Astrocyte (in vitro differentiated cells and primary cell): ENCODE measurements around the gene HSPA1A.
"Not testable (repeated sequence)": the region's sequence is repeated elsewhere in the genome, so short reads cannot be mapped to it uniquely, and the experiment has no call there.

Source experiments
- CTCF ChIP-seq: IDR thresholded peaks from 2 replicates; pipeline ENCODE4 v1.5.1; 2011; ENCODE audit warnings: low read depth, mild to moderate bottlenecking, inconsistent platforms, low read length, moderate library complexity; ENCODE audit not compliant: insufficient read depth
- EZH2 ChIP-seq: IDR thresholded peaks from 2 replicates; pipeline ENCODE4 v1.6.1; 2012; ENCODE audit warnings: mild to moderate bottlenecking, low read length, inconsistent platforms; ENCODE audit not compliant: insufficient read depth

- not testable (repeated sequence) for TF ChIP-seq CTCF, EZH2
Observed at GRCh38 chr6:31851980-31852718, 36.8 kb downstream of the HSPA1A start.
